Left ventricle myocardium superior (tissue), 1 donor: ENCODE results near the gene APBA2. TPM values are rescaled to one million over a fixed set of nuclear protein-coding genes. Genes with fewer than 3 reads are reported as not detected.
"Not testable (repeated sequence)": the region's sequence is repeated elsewhere in the genome, so short reads cannot be mapped to it uniquely, and the experiment has no call there.

Experiments
- ATAC-seq: fragments of 200-7000 bp; cut with Tn5 transposase; one replicate; pipeline ENCODE4 v1.9.1; 2020; ENCODE audit warnings: mild to moderate bottlenecking, moderate library complexity
- DNase-seq: peaks from one replicate; pipeline ENCODE4 v3.0.0-alpha.2; 2020
- intact Hi-C: fragments of 100-400 bp; cut with micrococcal nuclease; formaldehyde crosslinking; loops from one replicate; pipeline ENCODE4 v1.11.0; 2022
- total RNA-seq: library from RNA; stranded (reverse); fragmentation: NEBNext Ultra II Directional; extraction: Animal tissue kit (Norgen Biotek cat#: 25700); gene quantifications from one replicate; pipeline ENCODE4 v1.2.1, GENCODE V29; 2021
- donor health status: DM: no; HTN: yes; CAD: no; lungs with severe emphysema.

APBA2 gene
- total RNA-seq, 1 donor from 2014 or later, result 1.2 TPM

DNA sequence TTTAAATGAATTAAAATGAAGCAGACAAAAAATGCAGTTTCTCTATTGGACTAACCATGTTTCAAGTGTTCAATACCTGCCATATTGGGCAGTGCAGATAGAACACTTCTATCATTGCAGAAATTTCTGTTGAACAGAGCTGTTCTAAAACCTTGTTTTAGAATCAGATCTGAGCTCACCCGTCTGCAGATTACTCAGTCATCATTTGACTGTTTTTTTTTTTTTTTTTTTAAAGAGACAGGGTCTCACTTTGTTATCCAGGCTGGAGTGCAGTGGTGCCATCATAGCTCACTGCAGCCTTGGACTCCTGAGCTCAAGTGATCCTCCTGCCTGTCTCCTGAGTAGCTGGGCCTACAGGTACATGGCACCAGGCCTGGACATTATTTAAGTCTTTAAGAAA is 128.7 kb downstream of the APBA2 start:
- intact Hi-C loops, result no loop called here
- DNase-seq (no peak), ATAC-seq (no peak)

DNA sequence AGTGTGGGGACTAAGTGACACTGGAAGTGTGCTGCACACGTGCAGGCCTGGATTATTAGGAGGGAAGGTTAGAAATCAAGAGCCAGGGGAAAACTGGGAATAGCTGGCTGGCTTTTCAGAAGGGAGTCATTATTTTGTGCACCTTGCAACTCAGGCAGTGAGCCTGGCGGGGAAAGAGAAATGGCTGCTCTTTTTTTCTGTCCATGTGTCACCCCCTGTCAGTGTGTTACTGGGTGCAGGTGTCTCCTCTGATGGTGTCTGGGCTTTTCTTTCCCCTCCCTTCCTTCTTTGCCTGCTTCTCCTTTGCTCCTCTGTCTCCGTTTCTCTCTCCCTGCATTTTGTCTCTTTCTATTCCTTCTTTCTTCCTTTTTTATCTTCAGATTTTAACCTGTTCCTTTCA is 130.7 kb downstream of the APBA2 start:
- ATAC-seq, result no peak
- intact Hi-C loops, result no loop called here
- DNase-seq, result no peak

DNA sequence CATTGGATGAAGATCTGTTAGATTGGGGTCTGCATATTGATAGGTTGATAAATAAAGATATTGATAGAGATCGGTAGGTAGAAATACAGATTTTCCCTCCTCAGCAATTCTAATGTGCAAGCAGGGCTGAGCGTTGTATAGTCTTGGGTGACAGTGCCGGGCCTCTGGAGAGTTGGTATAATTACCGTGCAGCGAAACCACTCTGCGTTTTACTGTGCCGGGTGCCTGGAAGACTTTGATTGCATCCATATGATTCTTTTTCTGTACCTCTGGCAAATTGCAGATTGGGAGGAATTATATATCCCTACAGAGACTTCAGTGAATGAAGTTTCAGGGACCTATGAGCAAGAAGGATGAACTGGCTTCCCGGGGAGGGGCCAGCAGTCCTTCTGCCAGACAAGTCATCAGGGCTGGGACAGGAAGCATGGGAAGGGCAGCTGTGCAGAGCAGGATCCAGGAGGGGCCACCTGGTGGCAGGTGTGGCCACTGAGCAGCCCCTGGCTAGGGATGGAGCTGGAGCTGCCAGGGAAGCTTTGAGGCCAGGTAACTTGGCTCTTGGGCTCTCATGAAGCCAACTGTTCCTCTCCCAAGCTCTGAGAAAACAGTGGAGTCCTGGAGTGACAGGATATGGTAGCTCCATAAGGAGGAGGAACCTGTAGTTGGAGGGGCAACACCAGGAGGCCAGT is 132.5 kb downstream of the APBA2 start:
- no peak for DNase-seq
- intact Hi-C loops, result no loop called here
- no peak for ATAC-seq

DNA sequence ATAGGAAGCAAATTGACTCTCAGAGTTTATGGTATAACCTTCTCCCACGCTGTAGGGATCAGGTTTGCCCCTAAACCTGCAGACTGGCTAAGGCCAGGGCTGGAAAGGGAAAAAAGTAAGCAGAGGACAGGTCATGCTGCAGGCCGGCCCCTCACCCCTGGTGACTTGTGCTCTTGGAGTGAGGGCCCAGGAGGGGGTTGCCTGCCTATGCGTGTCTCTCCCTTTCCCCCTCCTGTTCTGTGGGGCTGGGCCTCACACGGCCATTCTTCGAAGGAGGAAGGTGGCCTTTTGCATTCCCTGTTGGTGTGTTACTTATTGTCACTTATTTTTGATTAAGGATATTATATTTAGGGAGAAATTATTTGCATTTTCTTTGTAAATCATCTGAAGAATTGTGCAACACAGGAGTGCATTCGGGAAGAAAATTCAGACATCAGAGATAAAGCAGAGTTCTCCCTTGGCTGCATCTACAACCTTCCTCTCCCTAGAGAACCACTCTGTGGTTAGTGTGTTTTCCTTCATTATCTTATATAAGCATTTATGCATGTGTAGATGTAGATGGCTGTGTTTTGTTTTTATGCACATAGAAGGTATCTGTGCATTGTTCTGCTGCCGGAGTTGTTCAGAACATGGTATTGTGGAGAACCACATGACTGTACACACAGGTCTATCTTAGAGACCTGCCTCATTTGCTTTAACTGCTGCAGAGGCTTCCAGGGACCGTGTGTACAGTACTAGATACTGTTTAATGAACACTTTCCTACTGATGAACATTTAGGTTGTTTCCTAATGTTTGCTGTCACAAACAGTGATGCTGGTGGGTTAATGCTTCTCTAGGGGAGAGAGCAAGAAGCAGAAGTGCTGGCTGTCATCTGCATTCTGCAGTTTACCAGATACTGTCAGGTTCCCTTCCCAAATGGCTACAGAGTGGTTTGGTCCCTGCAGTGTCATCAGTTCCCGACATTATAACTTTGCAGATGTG is 133.5 kb downstream of the APBA2 start:
- no peak for ATAC-seq
- DNase-seq, result no peak
- intact Hi-C loops, result no loop called here

DNA sequence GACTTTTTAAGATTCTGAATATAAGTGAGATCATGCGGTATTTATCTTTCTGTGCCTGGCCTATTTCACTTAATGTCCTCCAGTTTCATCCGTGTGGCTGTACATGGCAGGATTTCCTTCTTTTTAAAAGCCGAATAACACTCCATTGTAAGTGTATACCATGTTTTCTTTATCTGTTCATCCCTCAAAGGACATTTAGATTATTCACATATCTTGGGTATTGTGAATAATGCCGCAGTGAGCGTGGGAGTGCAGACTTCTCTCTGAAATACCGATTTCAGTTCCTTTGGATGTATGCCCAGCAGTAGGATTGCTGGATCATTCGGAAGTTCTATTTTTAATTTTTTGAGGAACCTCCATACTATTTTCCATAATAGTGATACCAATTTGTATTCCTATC is 136.1 kb downstream of the APBA2 start:
- intact Hi-C loops, result no loop called here
- DNase-seq (no peak), ATAC-seq (no peak)

DNA sequence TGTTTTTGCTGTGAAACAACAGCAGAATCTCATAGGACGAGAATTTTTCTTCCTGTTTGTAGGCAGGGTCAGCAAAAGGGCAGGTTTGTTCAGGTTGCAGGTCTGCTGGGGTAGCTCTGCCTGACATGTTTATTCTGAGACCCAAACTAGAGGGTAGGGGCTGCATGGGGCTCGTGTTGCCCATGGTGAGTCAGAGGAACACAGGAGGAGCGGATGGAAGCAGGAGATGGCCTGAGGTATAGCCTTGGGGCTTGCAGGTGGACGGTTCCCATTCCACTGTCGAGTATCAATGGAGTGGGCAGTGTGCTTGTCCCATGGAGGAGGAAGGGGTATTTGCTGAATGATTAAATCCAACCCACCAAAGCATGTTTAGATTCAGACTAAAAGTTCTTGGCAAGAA is 138.9 kb downstream of the APBA2 start:
- no peak for ATAC-seq
- intact Hi-C loops, result no loop called here
- no peak for DNase-seq

DNA sequence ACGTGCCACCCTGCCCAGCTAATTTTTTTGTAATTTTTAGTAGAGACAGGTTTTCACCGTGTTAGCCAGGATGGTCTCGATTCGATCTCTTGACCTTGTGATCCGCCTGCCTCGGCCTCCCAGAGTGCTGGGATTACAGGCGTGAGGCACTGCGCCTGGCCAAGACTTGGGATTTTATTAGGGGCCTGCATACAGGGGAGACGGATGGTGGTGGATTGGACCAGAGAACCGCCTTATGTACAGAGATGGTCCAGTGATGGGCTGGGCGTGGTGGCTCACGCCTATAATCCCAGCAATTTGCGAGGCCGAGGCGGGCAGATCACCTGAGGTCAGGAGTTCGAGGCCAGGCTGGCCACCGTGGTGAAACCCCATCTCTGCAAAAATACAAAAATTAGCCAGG is 139.6 kb downstream of the APBA2 start:
- ATAC-seq, intact Hi-C loops, DNase-seq: not testable (repeated sequence)

DNA sequence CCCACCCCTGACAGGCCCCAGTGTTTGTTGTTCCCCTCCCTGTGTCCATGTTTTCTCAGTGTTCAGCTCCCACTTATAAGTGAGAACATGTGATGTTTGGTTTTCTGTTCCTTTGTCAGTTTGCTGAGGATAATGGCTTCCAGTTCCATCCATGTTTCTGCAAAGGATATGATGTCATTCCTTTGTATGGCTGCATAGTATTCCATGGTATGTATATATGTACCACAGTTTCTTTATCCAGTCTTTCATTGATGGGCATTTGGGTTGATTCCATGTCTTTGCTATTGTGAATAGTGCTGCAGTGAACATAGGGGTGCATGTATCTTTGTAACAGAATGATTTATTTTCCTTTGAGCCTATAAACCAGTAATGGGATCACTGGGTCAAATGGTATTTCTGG is 142.4 kb downstream of the APBA2 start:
- intact Hi-C loops, DNase-seq, ATAC-seq: not testable (repeated sequence)

DNA sequence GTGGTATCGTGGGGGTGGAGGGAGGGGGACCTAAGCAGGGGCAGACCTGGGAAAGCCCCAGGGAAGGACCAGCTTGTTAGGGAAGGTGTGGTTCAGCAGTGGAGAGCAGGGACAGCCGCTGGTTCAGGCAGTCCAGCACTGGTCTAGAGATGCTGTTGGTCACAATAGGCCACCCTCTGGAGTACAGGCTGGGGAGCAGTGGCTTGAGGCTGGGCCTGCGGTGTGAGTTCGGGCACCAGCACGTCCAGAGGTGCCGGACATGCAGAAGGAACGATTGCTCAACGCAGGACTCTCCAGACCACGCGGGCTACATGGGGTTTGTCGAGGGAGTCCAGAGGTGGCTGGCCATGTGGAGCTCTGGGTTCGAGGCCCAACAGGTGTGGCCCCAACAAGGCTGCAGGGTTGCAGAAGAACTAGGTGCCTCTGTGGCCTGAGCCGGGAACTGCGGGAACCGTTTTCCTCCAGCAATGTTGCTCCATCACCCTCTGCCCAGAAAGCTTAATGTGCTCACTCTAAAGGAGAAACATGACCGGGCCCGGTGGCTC is 143.9 kb downstream of the APBA2 start:
- ATAC-seq, result no peak
- no peak for DNase-seq
- intact Hi-C loops, result no loop called here

DNA sequence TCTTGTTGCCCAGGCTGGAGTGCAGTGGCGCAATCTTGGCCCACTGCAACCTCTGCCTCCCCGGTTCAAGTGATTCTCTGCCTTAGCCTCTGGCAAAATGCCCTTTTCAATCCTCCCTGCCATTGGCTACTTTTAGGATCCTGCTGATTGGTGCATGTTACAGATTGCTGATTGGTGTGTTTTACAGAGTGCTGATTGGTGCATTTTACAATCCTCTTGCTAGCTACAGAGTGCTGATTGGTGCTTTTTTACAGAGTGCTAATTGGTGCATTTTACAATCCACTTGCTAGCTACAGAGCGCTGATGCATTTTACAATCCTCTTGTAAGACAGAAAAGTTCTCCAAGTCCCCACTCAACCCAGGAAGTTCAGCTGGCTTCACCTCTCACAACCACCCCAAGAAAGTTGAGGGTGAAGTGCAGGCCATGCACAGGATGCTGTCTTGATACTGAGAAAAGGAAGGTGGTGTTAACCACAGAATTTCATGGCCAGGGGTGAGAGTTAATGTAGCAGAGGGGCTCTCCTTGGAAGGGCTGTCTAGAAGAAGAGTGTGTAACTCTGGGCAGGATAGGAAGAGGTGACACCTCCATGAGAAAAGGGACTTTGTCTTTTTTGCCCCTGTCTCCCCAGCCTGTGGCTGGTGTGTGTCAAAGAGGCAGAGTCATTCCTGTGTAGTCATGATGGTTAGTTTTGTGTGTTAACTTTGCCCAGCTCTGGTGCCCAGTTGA is 145.9 kb downstream of the APBA2 start:
- no peak for ATAC-seq
- DNase-seq, result no peak
- intact Hi-C loops, result no loop called here

DNA sequence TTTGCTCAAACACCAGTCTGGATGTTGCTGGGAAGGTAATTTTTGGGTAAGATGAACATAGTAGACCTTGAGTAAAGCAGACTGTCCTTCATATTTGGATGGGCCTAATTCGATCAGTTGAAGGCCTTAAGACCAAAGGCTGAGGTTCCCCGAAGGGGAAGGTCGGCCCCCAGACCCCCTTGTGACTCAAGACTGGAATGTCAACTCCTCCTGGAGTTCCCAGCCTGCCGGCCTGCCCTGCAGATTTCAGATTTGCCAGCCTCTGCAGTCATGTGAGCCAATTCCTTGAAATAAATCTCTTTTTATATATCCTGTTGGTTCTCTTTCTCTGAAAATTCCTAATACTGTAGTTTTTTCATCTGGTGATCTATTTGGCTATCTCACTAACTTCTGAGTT is 146.5 kb downstream of the APBA2 start:
- no peak for ATAC-seq
- DNase-seq, result no peak
- intact Hi-C loops, result no loop called here

DNA sequence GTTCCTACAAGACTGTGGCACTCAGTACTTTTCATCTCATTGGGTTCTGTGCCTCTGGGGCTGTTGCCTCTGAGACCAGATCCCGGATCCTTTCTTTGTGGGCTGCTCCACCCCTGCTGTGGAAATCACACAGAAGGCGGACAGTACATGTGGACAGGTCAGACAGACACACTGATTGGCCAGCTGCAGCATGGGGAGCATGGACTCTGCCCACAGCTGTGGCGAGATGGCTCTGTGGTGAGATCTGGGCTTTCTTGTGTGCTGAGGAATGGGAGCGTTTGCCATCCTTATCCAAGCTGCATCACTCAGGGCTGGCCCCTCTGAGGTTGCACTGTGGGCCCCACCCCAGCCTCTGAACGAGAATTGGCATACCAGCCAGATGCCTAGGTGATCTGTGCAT is 147.0 kb downstream of the APBA2 start:
- intact Hi-C loops, result no loop called here
- no peak for DNase-seq
- ATAC-seq, result no peak

DNA sequence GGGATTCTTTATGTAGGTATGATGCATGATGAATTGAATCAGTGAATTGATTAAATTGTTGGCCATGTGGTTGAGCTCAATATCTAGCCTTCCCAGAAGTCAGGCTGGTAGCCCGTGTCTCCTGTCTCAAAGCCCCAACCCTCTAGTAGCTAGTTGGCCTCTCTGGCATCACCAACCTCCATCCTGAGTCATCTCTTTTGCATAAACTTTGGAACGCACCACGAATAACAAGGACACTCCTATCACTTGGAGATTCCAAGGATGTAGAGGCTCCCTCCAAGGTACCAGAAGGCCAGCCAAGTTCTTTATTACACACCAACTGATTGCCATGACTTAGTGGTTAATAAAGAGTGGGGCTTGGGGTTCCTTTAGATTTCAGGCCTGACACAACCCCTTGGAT is 148.4 kb downstream of the APBA2 start:
- DNase-seq (no peak), ATAC-seq (no peak)
- intact Hi-C loops, result no loop called here

DNA sequence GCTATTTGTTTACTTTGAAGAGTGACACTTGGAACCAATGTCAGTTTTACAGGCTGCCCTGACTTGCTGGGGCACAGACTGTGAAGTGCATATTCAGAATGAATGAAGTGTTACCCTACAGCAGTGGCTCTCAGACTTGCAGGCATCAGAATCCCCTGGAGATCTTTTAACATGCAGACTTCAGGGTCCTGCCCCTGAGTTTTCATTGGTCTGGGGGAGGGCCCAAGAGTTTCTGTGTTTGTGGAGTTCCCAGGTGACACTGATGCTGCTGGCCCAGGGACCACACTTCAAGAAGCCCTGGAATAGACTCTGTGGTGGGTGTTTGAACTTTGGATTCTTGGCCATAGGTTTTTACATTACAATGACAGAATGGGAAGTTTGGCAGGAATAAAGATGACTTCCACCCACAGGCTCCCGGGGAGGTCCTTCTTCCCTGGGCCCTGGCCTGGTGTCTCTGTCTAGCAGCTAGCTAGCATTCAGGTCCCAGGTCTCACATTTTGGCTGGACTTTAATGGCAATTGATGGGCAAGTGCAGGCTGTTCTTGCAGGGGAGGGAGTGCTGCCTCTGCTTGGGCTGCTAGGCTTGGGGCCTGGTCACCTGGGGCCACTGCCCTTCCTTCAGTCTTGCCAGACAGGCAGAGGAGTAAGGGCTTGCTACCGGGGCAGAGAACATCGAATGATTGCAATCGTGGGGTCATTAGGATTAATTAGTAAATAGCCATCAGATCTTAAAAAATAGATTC is 149.0 kb downstream of the APBA2 start:
- DNase-seq (no peak), ATAC-seq (no peak)
- intact Hi-C loops, result no loop called here

DNA sequence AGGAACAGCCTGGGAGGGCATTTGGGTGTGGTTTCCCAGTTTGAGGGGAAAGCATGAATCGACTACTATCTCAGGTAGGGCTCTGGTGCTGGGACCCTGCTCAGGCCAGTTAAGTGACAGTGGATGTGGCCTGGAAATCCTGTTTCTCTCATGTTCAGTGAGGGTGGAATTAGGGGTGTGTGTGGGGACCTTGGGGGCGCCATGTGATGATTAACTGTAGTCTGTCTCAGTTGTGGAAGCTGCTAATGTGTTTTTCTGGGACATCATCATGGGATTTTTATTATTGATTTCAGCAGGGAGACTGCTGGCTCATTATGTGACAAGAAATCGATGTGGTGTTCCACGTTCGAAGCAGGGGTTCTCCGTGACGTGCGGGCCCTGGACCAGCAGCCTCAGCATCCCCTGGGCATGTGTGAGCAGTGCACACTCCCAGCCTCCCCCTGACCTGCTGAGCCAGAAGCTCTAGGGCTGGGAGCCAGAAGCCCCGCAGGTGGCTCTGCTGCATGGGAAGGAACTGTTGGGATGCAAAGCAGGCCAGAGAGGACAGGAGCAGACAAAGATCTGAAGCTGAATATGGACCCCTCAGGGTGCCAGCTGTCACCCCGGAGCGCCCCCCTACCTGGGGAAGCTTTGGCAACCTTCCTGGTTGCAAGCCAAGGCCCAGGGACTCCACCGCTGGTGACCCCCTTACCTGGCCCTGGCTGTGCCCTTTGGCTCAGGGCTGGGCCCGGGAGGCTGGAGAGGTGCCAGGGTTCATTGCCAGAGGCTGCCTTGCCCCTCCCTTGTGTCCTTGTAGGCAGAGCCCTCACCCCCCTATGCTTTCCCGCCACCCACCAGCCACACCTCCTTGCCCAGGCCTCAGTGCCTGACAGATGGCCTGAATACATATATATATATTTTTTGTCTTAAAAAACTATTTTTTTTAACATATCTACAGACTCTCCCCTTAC is 149.8 kb downstream of the APBA2 start:
- ATAC-seq (no peak), DNase-seq (no peak)
- intact Hi-C loops, result no loop called here

DNA sequence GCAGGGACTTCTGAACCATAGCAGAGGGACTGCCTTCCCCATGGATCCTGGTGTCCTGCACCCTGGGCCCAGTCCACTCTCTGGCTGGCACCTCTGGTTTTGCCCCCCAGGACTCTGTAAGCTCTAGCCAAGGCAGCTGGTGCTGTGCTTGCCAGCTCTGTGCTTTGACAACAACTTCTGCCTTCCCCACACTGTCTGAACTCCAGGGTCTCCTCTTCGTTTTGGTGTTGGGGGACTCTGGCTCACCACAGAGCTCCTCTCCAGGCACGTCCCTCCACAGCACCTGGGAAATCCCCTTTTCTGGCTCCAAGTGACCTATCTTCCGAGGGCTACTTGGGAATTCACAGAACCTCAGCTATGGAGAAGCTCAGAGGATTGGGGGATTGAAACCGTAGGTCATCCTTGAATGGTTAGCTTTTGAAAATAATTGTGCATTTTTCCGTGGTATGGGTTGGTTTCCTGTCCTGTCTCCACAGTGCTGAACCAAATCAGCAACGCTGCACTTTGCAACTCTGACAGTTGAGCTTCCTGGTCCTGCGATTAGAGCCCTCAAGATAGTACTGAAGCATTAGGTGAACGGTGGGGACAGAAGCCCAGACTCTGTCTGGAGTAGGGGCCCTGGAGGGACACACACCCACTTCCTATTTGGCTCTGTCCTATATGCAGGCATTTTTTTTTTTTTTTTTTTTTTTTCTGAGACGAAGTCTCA is 152.4 kb downstream of the APBA2 start:
- DNase-seq (no peak), ATAC-seq (no peak)
- intact Hi-C loops, result no loop called here
